Umbilical cord (tissue), 2 donors: ENCODE data around the gene IGSF9B. TPM values are rescaled to one million over a fixed set of nuclear protein-coding genes. Genes with fewer than 3 reads are reported as not detected.
A peak's percentile ranks its signal among the peaks of the same experiment; 100 is the strongest.

Experiments
- DNase-seq: peaks from one replicate; pipeline ENCODE4 v3.0.0-alpha.2; 2015; ENCODE audit warnings: low spot score
- total RNA-seq: library from RNA; depleted of rRNA; stranded (reverse); fragments of >200 nt; gene quantifications from one replicate; pipeline ENCODE4 v1.2.3, GENCODE V29; 2014; ENCODE audit warnings: low replicate concordance; ENCODE audit not compliant: insufficient read depth

Gene IGSF9B
- total RNA-seq, 1 donor from 2014 or later = 30.1 TPM

- no peak for DNase-seq
These were observed 55.5 kb downstream of the IGSF9B start for GRCh38 chr11:133901316-133901715.

- no peak for DNase-seq
These were observed 56.3 kb downstream of the IGSF9B start for GRCh38 chr11:133900176-133901105.

- DNase-seq = no peak
These were observed 58.0 kb downstream of the IGSF9B start for GRCh38 chr11:133898770-133899115.

- DNase-seq = no peak
These were observed 58.6 kb downstream of the IGSF9B start for GRCh38 chr11:133898031-133898769.

- DNase-seq = no peak
These were observed 59.5 kb downstream of the IGSF9B start for GRCh38 chr11:133897331-133897650.

GRCh38 chr11:133896642-133897330, 60.0 kb downstream of the IGSF9B start:
- no peak for DNase-seq

- no peak for DNase-seq
These were observed 60.7 kb downstream of the IGSF9B start for GRCh38 chr11:133896028-133896427.

GRCh38 chr11:133895551-133895950, 61.2 kb downstream of the IGSF9B start:
- no peak for DNase-seq

GRCh38 chr11:133895061-133895479, 61.7 kb downstream of the IGSF9B start:
- peak; percentile 38 for DNase-seq

GRCh38 chr11:133893381-133893780, 63.4 kb downstream of the IGSF9B start:
- DNase-seq = no peak

- DNase-seq = no peak
These were observed 64.0 kb downstream of the IGSF9B start for GRCh38 chr11:133892584-133893380.

- DNase-seq = no peak
These were observed 64.6 kb downstream of the IGSF9B start for GRCh38 chr11:133892126-133892525.

GRCh38 chr11:133889893-133890292, 66.9 kb downstream of the IGSF9B start:
- no peak for DNase-seq

GRCh38 chr11:133889188-133889587, 67.6 kb downstream of the IGSF9B start:
- DNase-seq = no peak

GRCh38 chr11:133887692-133888332, 69.0 kb downstream of the IGSF9B start:
- DNase-seq = no peak

- DNase-seq = no peak
These were observed 70.7 kb downstream of the IGSF9B start for GRCh38 chr11:133886029-133886428.

GRCh38 chr11:133872160-133872559, 84.6 kb downstream of the IGSF9B start:
- no peak for DNase-seq

- DNase-seq = no peak
These were observed 89.3 kb downstream of the IGSF9B start for GRCh38 chr11:133867456-133867855.

- DNase-seq = no peak
These were observed 91.3 kb downstream of the IGSF9B start for GRCh38 chr11:133865466-133865865.

GRCh38 chr11:133864756-133865155, 92.0 kb downstream of the IGSF9B start:
- DNase-seq = no peak

GRCh38 chr11:133860151-133860550, 96.6 kb downstream of the IGSF9B start:
- DNase-seq = no peak
